H1 (cell line): Measurements from ENCODE around the gene NXPH4. TPM values are rescaled to one million over a fixed set of nuclear protein-coding genes. Genes with fewer than 3 reads are reported as not detected.

Experiments used
- CTCF ChIA-PET: fragments of 300-600 bp; sonication (Branson Sonifier 250); formaldehyde crosslinking; loops from one replicate; lab custom pipeline; 2021; ENCODE audit not compliant: partially characterized antibody; lab: Charles Lee
- POLR2A ChIA-PET: fragments of 300-600 bp; sonication (Branson Sonifier 250); formaldehyde crosslinking; loops from one replicate; lab custom pipeline; 2021; ENCODE audit warnings: inconsistent platforms; ENCODE audit not compliant: partially characterized antibody; lab: Charles Lee
- DNase-seq, 2 experiments: peaks; one replicate each; pipeline versions ENCODE4 v3.0.0 to v3.0.0-alpha.2; 2010 to 2022; ENCODE audit warnings: low spot score in 2 of 2, low read depth in 1 of 2, mixed read lengths in 1 of 2
- FAIRE-seq: peaks from 2 replicates; lab custom pipeline; 2011; peaks lifted over from hg19 to GRCh38; lab: Jason Lieb, UNC
- H2AFZ ChIP-seq: 2 replicates; pipeline ENCODE4 v1.8.1; 2012; ENCODE audit warnings: low read length, inconsistent platforms
- H2AK5ac ChIP-seq: 2 replicates; pipeline ENCODE4 v1.6.1; 2013; ENCODE audit warnings: low read depth, low read length
- H2BK120ac ChIP-seq: replicated peaks from 2 replicates; pipeline ENCODE3; 2013; ENCODE audit warnings: low read depth, low read length, inconsistent platforms
- H2BK12ac ChIP-seq: 2 replicates; pipeline ENCODE4 v1.6.1; 2013; ENCODE audit warnings: low read depth, low read length
- H2BK15ac ChIP-seq: 2 replicates; pipeline ENCODE4 v1.6.1; 2013; ENCODE audit warnings: low read length
- H2BK20ac ChIP-seq: 2 replicates; pipeline ENCODE4 v1.6.1; 2013; ENCODE audit warnings: low read length
- H2BK5ac ChIP-seq: 2 replicates; pipeline ENCODE4 v1.6.1; 2013; ENCODE audit warnings: low read depth, low read length
- H3K14ac ChIP-seq: 2 replicates; pipeline ENCODE4 v1.6.1; 2013; ENCODE audit warnings: inconsistent platforms; ENCODE audit not compliant: insufficient read length
- H3K18ac ChIP-seq: 2 replicates; pipeline ENCODE4 v1.6.1; 2013; ENCODE audit warnings: low read length; ENCODE audit errors: extremely low read depth
- H3K23ac ChIP-seq: 2 replicates; pipeline ENCODE4 v1.6.1; 2013; ENCODE audit warnings: inconsistent platforms; ENCODE audit not compliant: insufficient read length
- H3K23me2 ChIP-seq: 2 replicates; pipeline ENCODE4 v1.6.1; 2013; ENCODE audit warnings: low read depth, low read length
- H3K27ac ChIP-seq: 2 replicates; pipeline ENCODE4 v1.6.1; 2011; ENCODE audit warnings: low read depth, low read length, inconsistent platforms
- H3K27me3 ChIP-seq, 4 experiments: replicated peaks in 1 of 4; 1 replicate in 1 of 4; 2 replicates in 3 of 4; pipeline versions ENCODE4 v1.6.1 to v1.8.1; 2011 to 2013; ENCODE audit warnings: low read length in 3 of 4, mild to moderate bottlenecking in 3 of 4, inconsistent platforms in 2 of 4, mixed read lengths in 2 of 4, moderate library complexity in 1 of 4; ENCODE audit not compliant: control insufficient read depth in 3 of 4, insufficient read depth in 3 of 4; ENCODE audit errors: extremely low read depth in 1 of 4
- H3K36me3 ChIP-seq, 4 experiments: 2 replicates each; pipeline versions ENCODE4 v1.6.1 to v1.8.1; 2011 to 2013; ENCODE audit warnings: mild to moderate bottlenecking in 4 of 4, low read length in 3 of 4, moderate library complexity in 2 of 4, control low read depth in 1 of 4, inconsistent platforms in 1 of 4; ENCODE audit not compliant: insufficient read depth in 4 of 4, control insufficient read depth in 2 of 4
- H3K4ac ChIP-seq: replicated peaks from 2 replicates; pipeline ENCODE3; 2013; ENCODE audit warnings: low read length, low read depth, mixed read lengths, inconsistent platforms; ENCODE audit not compliant: insufficient read length
- H3K4me1 ChIP-seq, 4 experiments: replicated peaks in 1 of 4; 1 replicate in 1 of 4; 2 replicates in 3 of 4; pipeline versions ENCODE4 v1.6.1 to v1.8.1; 2011 to 2013; ENCODE audit warnings: low read length in 3 of 4, inconsistent platforms in 2 of 4, mixed read lengths in 1 of 4; ENCODE audit not compliant: insufficient read depth in 4 of 4, control insufficient read depth in 3 of 4
- H3K4me2 ChIP-seq, 2 experiments: 2 replicates each; pipeline versions ENCODE4 v1.6.1 to v1.8.1; 2011 to 2013; ENCODE audit warnings: low read depth in 2 of 2, low read length in 2 of 2, control low read depth in 1 of 2, inconsistent platforms in 1 of 2, mild to moderate bottlenecking in 1 of 2; ENCODE audit not compliant: insufficient read depth in 1 of 2
- H3K4me3 ChIP-seq, 4 experiments: fragments of 200-600, 300-600 bp in 1 of 4; sonication (generic), shearing (Covaris generic), sonication (Bioruptor Twin) in 1 of 4; 2 replicates each; pipeline versions ENCODE4 v1.5.1 to v1.8.1; 2011 to 2016; ENCODE audit warnings: low read length in 4 of 4, low read depth in 3 of 4, control low read depth in 2 of 4, inconsistent platforms in 2 of 4, mild to moderate bottlenecking in 2 of 4, mixed read lengths in 1 of 4, moderate library complexity in 1 of 4; ENCODE audit not compliant: insufficient read depth in 2 of 4; ENCODE audit errors: extremely low read depth in 1 of 4
- H3K56ac ChIP-seq: replicated peaks from 2 replicates; pipeline ENCODE3; 2013; ENCODE audit warnings: low read depth, mild to moderate bottlenecking, mixed read lengths, low read length, inconsistent platforms; ENCODE audit not compliant: insufficient read length
- H3K79me1 ChIP-seq: 2 replicates; pipeline ENCODE4 v1.6.1; 2013; ENCODE audit warnings: low read depth, low read length, control low read depth
- H3K79me2 ChIP-seq, 2 experiments: 2 replicates each; pipeline versions ENCODE4 v1.6.1 to v1.8.1; 2012 to 2013; ENCODE audit warnings: low read length in 2 of 2, mild to moderate bottlenecking in 2 of 2, inconsistent platforms in 1 of 2; ENCODE audit not compliant: insufficient read depth in 2 of 2, control insufficient read depth in 1 of 2
- H3K9ac ChIP-seq, 4 experiments: replicated peaks in 1 of 4; 1 replicate in 1 of 4; 2 replicates in 3 of 4; pipeline versions ENCODE4 v1.6.1 to v1.8.1; 2011 to 2013; ENCODE audit warnings: low read depth in 3 of 4, low read length in 3 of 4, control low read depth in 2 of 4, mild to moderate bottlenecking in 2 of 4, moderate library complexity in 2 of 4, inconsistent platforms in 1 of 4; ENCODE audit errors: extremely low read depth in 1 of 4
- H3K9me3 ChIP-seq, 2 experiments: 2 replicates each; pipeline versions ENCODE4 v1.6.1 to v1.8.1; 2012 to 2013; ENCODE audit warnings: mild to moderate bottlenecking in 2 of 2, moderate library complexity in 2 of 2, control low read depth in 1 of 2, inconsistent platforms in 1 of 2, low read depth in 1 of 2, low read length in 1 of 2, mixed read lengths in 1 of 2; ENCODE audit not compliant: insufficient read depth in 2 of 2
- H4K20me1 ChIP-seq, 2 experiments: replicated peaks in 1 of 2; 2 replicates each; pipeline versions ENCODE3 to v1.8.1; 2011 to 2013; ENCODE audit warnings: inconsistent platforms in 2 of 2, low read length in 2 of 2, mild to moderate bottlenecking in 1 of 2; ENCODE audit not compliant: insufficient read depth in 2 of 2, control insufficient read depth in 1 of 2
- H4K5ac ChIP-seq: 2 replicates; pipeline ENCODE4 v1.6.1; 2013; ENCODE audit warnings: low read length, low read depth, mixed read lengths, inconsistent platforms; ENCODE audit not compliant: insufficient read length
- H4K8ac ChIP-seq: 2 replicates; pipeline ENCODE4 v1.8.0; 2013; ENCODE audit warnings: mild to moderate bottlenecking, moderate library complexity, low read length, inconsistent platforms; ENCODE audit not compliant: insufficient read depth; ENCODE audit errors: extremely low read depth
- H4K91ac ChIP-seq: replicated peaks from 2 replicates; pipeline ENCODE3; 2013; ENCODE audit warnings: low read length, mixed read lengths, inconsistent platforms; ENCODE audit not compliant: insufficient read length
- BACH1 ChIP-seq: IDR thresholded peaks from 2 replicates; pipeline ENCODE4 v1.6.1; 2012; ENCODE audit warnings: low read length, improper control_type of control experiment
- JUND ChIP-seq: IDR thresholded peaks from 2 replicates; pipeline ENCODE4 v1.6.1; 2011; ENCODE audit warnings: mild to moderate bottlenecking, improper control_type of control experiment, low read length
- RXRA ChIP-seq: IDR thresholded peaks from 2 replicates; pipeline ENCODE4 v1.6.1; 2011; ENCODE audit warnings: low read depth, mild to moderate bottlenecking, low read length, moderate library complexity; ENCODE audit not compliant: insufficient read depth
- USF2 ChIP-seq: IDR thresholded peaks from 2 replicates; pipeline ENCODE4 v1.6.1; 2011; ENCODE audit warnings: low read length, improper control_type of control experiment
- WGBS, 2 experiments: shearing (Covaris generic) in 1 of 2; methylation state at CpG; one replicate each; pipeline versions ENCODE4 v1.1.6 to v1.1.7; 2013 to 2015; ENCODE audit warnings: low lambda C conversion rate in 2 of 2, mixed read lengths in 2 of 2, inconsistent platforms in 1 of 2, low coverage in 1 of 2, missing lambda C conversion rate in 1 of 2; ENCODE audit not compliant: insufficient replicate concordance in 2 of 2, insufficient coverage in 1 of 2, insufficient read length in 1 of 2; ENCODE audit errors: extremely low coverage in 1 of 2, missing lambda C conversion rate in 1 of 2; 5-methylcytosine and 5-hydroxymethylcytosine counted together
- polyA plus RNA-seq, 7 experiments: library from polyadenylated mRNA; depleted of rRNA in 3 of 7; stranded (reverse) in 5 of 7; unstranded in 2 of 7; fragments of >200 nt in 5 of 7; fragments of 200-250 nt in 2 of 7; gene quantifications; 1 replicate in 5 of 7; 2 replicates in 1 of 7; 4 replicates in 1 of 7; pipeline versions ENCODE4 v1.2.1 to v1.2.3, GENCODE V29; 2011 to 2013; ENCODE audit warnings: missing spikeins in 2 of 7, mixed read lengths in 2 of 7
- total RNA-seq: library from RNA; stranded (reverse); fragmentation: NEBNext Ultra II Directional; extraction: Animal tissue kit (Norgen Biotek cat#: 25700); gene quantifications from 2 replicates; pipeline ENCODE4 v1.2.1, GENCODE V29; 2021

The NXPH4 gene
- total and polyA plus RNA-seq, 2 of the 8 experiments (the other 6 are each of a cell fraction or from before 2014, with no cell fraction given): 0.92 to 1.7 TPM

GRCh38 chr12:57169969-57170368 is 46.6 kb upstream of the NXPH4 start:
- H3K36me3 ChIP-seq: peaks cover 28 to 68% (median 51%) of the 10 kb centered on the region in 4 experiments
- TF ChIP-seq RXRA (no peak), JUND (no peak), USF2 (no peak), BACH1 (no peak)

More at GRCh38 chr12:57169969-57170368, 46.6 kb upstream of the NXPH4 start:
- H3K9ac ChIP-seq: no peak overlapping the region
- H2BK120ac ChIP-seq: no peak overlapping the region
- H2BK5ac ChIP-seq: no peak overlapping the region
- no peak overlapping the region for H3K56ac ChIP-seq
- H3K23ac ChIP-seq: no peak overlapping the region
- H3K18ac ChIP-seq: no peak overlapping the region
- CTCF ChIA-PET: interaction anchor here (1.4 to 21.9 kb wide), 7 partner anchors 13 to 57 kb away, joined by 3 to 389 read pairs (median 7); partner anchors contain the start of gene LRP1
- H3K4me2 ChIP-seq: no peak overlapping the region
- no peak overlapping the region for H3K4ac ChIP-seq
- no peaks in the 10 kb centered on the region for H3K79me2 ChIP-seq
- no peaks in the 10 kb centered on the region for H3K9me3 ChIP-seq
- H2AFZ ChIP-seq: no peak overlapping the region
- no peak overlapping the region for H2BK12ac ChIP-seq
- no peak overlapping the region for H2BK20ac ChIP-seq
- H3K4me3 ChIP-seq: no peak overlapping the region
- 95% methylated on average over 7 of the region's 7 CpGs; no CpG with 5 or more reads in 1 of the 2 experiments for WGBS, 2 experiments
- H3K23me2 ChIP-seq: no peaks in the 10 kb centered on the region; the same call in 1 of the 2 replicates
- FAIRE-seq (no peak), DNase-seq (no peak)
- POLR2A ChIA-PET: interaction anchor here (0.9 to 9.9 kb wide), 9 partner anchors 9 to 43 kb away, joined by 3 to 91 read pairs (median 5); no protein-coding TSS in a partner anchor
- no peaks in the 10 kb centered on the region for H3K27me3 ChIP-seq
- H4K20me1 ChIP-seq: peaks cover 0 to 6% of the 10 kb centered on the region in 2 experiments
- H2AK5ac ChIP-seq: no peak overlapping the region
- H4K8ac ChIP-seq: no peak overlapping the region
- no peak overlapping the region for H2BK15ac ChIP-seq
- H3K27ac ChIP-seq: no peak overlapping the region
- no peak overlapping the region for H4K91ac ChIP-seq
- no peak overlapping the region for H3K14ac ChIP-seq
- no peaks in the 10 kb centered on the region; the same call in 1 of the 2 replicates for H3K79me1 ChIP-seq
- H3K4me1 ChIP-seq: no peaks in the 10 kb centered on the region
- no peak overlapping the region for H4K5ac ChIP-seq
